SIG-M5 treated with dmso at 0.1 percent for 504 hours (cell line): ENCODE measurements around the gene EVC.
"Not testable (repeated sequence)": the region's sequence is repeated elsewhere in the genome, so short reads cannot be mapped to it uniquely, and the experiment has no call there.

ENCODE experiments used
- DNase-seq: peaks from one replicate; lab custom pipeline; 2025; ENCODE audit not compliant: unreplicated experiment; lab: John Stamatoyannopoulos, UW

The EVC gene

DNA sequence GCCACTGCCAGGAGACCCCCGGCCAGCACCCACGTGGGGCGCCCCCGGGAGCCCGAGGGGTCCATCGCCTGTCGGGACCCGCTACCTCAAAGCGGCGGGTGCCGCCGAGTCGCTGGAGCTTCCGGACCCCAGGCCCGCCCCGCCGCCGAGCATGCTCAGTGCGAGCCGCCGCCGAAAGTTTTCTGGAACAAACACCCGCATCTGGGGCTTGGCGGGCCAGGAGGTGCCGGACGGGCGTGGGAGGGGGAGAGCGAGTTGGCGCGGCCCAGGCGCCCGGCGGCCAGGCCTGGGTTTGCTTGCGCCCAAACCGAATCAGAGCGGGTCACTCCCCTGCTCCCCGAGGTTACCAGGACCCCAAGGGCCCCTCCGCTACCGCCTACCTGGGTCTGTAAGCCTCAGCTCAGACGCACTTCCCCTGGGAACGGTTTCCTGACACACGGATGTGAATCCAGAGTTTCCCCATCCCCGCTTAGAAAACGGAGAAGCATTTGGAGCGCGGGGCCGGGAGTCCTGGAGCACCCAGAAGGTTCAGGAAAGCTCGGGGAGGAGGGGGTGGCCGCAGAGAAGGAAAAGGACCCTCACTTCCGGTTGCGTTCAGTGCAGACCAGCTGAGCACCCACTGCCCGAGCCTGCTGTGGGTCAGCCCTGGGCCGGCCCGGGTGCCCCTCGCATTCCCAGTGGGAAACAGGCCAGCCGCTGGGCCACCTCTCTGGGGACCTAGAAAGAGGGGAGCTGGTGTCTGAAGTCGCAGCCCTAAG is 2.4 kb upstream of the EVC start, which contains the start of gene EVC2:
EVC2 (minus strand) TSS at position 111 of the 758 bp plus-strand sequence; CDS start at position 65, 46 bp downstream.
- no peak for DNase-seq

GRCh38 chr4:5709207-5709575 is 1.8 kb upstream of the EVC start:
- no peak for DNase-seq

GRCh38 chr4:5710065-5710960 is 688 bp upstream of the EVC start:
- no peak for DNase-seq

DNA sequence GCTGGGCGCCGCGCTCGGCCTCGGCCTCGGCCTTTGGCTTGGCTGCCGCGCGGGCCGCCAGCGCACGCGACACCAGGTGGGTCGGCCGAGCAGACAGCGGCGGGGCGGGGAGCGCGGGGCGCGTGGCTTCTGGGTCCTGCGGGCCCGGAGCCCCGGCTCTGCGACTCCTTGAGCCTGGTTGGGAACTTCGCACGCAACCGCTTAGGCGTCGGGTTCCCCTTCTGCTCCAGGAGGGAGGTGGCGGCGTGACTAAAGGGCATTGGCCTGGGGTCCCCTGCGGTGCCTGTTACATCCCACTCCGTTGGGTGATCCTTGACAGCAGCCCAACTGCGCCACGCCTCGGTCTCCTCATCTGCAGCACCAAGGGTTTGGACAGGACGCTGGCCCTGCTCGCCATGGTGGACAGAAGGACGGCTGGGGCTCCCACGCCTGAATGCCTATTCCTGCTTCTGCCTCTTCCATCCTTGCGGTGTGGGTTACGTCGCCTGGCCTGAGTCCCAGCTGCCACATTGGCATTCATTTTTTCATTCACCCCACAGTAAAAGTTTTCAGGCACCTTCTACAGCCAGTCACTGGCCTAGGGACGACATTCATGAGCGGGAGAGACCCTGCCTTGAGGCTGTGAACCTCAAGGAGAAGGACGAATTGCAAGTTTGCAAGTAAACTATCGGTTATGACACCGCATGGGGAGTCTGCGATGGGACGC is 631 bp downstream of the EVC start:
- DNase-seq, result no peak

- DNase-seq, result no peak
Measured at GRCh38 chr4:5712517-5712916, 1.5 kb downstream of the EVC start.

- DNase-seq, result no peak
Measured at GRCh38 chr4:5712931-5713330, 1.9 kb downstream of the EVC start.

GRCh38 chr4:5713861-5714260 is 2.9 kb downstream of the EVC start:
- DNase-seq, result no peak

- no peak for DNase-seq
Measured at GRCh38 chr4:5715357-5715756, 4.4 kb downstream of the EVC start.

DNA sequence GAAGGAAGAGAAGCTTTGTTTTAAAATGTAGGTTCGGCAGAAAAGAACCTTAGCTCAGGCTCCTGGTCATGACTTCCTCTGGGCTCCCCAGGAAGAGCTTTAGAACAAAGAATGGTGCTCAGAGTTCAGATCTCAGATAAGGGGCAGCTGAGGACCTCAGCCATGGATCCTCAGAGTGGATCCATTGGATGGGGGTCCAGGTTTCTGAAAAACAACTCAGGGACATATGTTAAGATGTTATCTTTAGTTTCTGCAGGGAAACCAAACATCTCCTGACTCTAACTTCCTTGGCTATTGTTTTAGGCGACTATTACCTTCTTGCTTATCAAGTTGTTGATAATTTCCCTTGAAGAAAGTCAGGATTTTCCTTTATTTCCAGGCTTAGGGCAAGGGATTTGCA is 5.4 kb downstream of the EVC start:
- DNase-seq, result no peak

GRCh38 chr4:5717449-5718158 is 6.6 kb downstream of the EVC start:
- DNase-seq, result no peak

- no peak for DNase-seq
Measured at GRCh38 chr4:5718411-5718810, 7.4 kb downstream of the EVC start.

GRCh38 chr4:5719350-5720055 is 8.5 kb downstream of the EVC start:
- no peak for DNase-seq

- no peak for DNase-seq
Measured at GRCh38 chr4:5720157-5720850, 9.3 kb downstream of the EVC start.

DNA sequence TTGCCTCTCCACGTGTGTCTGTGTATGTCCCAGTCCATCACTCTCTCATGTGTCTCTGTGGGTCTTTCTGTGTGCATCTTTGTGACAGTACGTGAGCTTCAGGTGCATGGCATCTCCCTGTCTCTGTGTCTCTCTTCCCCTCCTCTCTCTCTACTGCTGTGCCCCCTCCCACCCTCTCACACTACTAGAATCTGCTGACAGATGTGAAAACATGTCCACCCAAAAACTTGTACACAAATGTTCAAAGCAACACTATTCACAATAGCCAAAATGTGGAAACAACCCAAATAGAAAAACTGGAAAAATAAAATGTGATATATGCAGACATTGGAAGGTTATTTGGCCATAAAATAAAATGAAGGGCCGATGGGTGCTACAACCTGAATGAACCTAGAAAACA is 10.0 kb downstream of the EVC start:
- no peak for DNase-seq

DNA sequence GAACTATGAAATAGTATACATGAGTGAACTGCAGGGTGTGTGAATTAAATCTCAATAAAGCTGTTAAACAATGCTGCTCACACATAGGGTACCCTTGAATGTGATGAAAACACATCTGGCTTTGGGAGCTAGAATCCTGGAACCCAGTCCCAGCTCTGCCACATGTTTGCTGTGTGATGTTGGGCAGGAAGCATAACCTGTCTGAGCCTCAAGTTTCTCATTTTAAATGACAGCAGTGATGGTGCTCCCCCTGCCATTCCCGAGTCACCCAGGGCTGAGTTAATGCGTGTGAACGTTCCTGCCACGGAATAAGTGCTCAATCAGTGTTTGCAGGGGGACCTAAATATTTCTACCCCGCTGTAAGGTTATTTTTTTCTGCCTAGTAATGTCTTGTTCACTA is 10.9 kb downstream of the EVC start:
- no peak for DNase-seq

DNA sequence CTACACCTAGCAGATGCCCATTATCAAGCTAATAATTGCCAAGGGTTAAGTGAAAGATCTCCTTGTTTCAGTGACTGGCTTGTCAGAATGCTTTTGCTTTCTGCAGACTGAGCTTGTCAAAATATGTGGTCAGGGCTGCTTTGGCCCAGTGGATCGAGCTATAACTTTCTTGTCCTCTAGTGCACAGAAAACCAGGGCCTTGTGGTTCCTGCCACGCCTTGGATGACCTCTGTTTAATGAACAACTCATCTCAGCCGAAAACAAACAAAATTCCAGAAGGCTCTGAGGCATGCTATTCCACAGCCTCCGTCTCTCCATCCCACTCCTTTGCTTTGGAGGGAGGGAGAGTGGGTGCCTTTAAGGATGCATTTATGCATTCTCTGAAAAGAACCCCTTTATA is 11.3 kb downstream of the EVC start:
- DNase-seq, result no peak

GRCh38 chr4:5724377-5724776 is 13.4 kb downstream of the EVC start:
- DNase-seq, result no peak

- not testable (repeated sequence) for DNase-seq
Measured at GRCh38 chr4:5728412-5728811, 17.4 kb downstream of the EVC start.

GRCh38 chr4:5730436-5730835 is 19.4 kb downstream of the EVC start:
- no peak for DNase-seq
